ENCODE results near the gene CAMK2G. TPM values are rescaled to one million over a fixed set of nuclear protein-coding genes. Genes with fewer than 3 reads are reported as not detected.
A peak's percentile ranks its signal among the peaks of the same experiment; 100 is the strongest.

The CAMK2G gene
- total RNA-seq, 4 donors from 2014 or later: 48.6 to 67.5 (median 51.7) TPM

DNA sequence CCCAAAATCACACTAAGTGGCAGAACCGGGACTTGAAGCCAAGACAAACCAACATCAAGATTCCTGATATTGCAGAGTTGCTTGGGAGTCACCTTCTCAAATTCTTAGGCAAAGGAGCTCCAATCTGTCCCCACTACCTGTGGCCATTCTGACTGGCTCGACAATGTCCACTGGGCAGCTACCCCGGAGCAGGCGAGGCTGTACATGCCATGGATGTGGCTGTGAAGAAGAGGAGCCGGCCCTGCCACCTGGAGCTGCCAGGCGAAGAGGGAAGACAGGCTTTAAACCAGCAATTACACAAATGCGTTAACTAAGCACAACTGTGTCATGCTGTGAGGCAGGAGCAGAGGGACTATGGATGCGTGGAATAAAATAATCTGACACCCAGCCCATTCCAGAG is 18.1 kb downstream of the CAMK2G start:
- intact Hi-C loops (cut with DNase I; ENCODE audit: low total_unique reads): no loop called here
- peaks cover 0 to 13% of the 10 kb centered on the region in 2 donors for H3K36me3 ChIP-seq
- H3K9me3 ChIP-seq: no peaks in the 10 kb centered on the region
- DNase-seq (no peak), ATAC-seq (no peak)
- H3K27me3 ChIP-seq: no peaks in the 10 kb centered on the region
- TF ChIP-seq POLR2A (IDR thresholded peaks at IDR 0.05): no peak
- TF ChIP-seq, protein P1, sequence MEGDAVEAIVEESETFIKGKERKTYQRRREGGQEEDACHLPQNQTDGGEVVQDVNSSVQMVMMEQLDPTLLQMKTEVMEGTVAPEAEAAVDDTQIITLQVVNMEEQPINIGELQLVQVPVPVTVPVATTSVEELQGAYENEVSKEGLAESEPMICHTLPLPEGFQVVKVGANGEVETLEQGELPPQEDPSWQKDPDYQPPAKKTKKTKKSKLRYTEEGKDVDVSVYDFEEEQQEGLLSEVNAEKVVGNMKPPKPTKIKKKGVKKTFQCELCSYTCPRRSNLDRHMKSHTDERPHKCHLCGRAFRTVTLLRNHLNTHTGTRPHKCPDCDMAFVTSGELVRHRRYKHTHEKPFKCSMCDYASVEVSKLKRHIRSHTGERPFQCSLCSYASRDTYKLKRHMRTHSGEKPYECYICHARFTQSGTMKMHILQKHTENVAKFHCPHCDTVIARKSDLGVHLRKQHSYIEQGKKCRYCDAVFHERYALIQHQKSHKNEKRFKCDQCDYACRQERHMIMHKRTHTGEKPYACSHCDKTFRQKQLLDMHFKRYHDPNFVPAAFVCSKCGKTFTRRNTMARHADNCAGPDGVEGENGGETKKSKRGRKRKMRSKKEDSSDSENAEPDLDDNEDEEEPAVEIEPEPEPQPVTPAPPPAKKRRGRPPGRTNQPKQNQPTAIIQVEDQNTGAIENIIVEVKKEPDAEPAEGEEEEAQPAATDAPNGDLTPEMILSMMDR (IDR thresholded peaks at IDR 0.05 in 4 of 5, conservative IDR thresholded peaks at IDR 0.05 in 1 of 5): no peak
- peaks cover 44 to 49% of the 10 kb centered on the region in 2 donors for H3K4me1 ChIP-seq
- in situ Hi-C loops (cut with MboI; ENCODE audit: low sequenced_read_pairs in 4 of 4): no loop called here
- H3K27ac ChIP-seq: peak overlapping the region in 1 of 4 donors; percentile 16
- no peak overlapping the region for H3K4me3 ChIP-seq

DNA sequence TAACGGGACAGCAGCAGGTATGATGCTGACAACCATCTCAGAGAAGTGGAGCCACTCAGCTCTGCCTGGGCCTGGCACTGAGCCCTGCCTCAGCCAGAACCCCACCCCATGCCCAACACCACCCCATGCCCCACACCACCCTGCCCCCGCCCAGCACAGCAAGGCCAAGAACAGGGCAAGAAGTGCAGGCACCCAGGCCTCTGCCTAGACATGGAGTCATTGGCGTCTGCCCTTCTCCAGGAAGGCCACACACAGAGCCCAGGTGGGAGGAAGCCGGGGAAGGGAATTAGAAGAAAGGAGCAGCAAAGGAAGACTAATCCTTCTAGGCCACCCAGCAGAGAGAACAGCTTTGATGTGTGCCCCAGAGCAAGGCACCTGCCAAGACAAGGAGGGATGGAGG is 18.9 kb downstream of the CAMK2G start:
- DNase-seq (no peak), ATAC-seq (no peak)
- no peak for TF ChIP-seq POLR2A (IDR thresholded peaks at IDR 0.05)
- TF ChIP-seq, protein P1 (IDR thresholded peaks at IDR 0.05 in 4 of 5, conservative IDR thresholded peaks at IDR 0.05 in 1 of 5): no peak
- intact Hi-C loops (cut with DNase I; ENCODE audit: low total_unique reads): no loop called here
- in situ Hi-C loops (cut with MboI; ENCODE audit: low sequenced_read_pairs in 4 of 4): no loop called here
- Histone ChIP-seq H3K27me3 (no peaks in the 10 kb centered on the region), H3K36me3 (peaks cover 0 to 13% of the 10 kb centered on the region in 2 donors), H3K27ac (no peak overlapping the region), H3K4me3 (no peak overlapping the region), H3K4me1 (peaks cover 46 to 53% of the 10 kb centered on the region in 2 donors), H3K9me3 (no peaks in the 10 kb centered on the region)

DNA sequence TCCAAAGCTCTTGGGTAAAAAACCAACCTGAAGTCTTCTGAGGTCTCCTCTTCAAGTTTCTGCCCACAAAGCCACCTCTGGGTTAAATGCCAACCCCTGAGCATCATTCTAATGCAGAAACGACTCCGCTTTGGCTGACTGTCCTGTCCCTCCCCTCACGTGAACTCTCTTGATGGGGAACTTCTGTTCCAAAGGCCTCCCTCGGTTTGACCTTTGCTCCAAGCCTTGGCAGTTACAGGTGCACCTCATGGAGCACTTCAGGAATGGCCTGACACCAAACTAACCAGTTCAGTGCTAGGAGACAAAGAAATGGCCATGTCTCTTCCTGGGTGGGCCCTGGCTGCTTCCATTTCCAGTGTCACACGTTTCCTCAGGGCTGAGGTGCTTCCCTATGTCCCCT is 20.0 kb downstream of the CAMK2G start:
- Histone ChIP-seq H3K27me3 (no peaks in the 10 kb centered on the region), H3K4me3 (no peak overlapping the region), H3K4me1 (peaks cover 43 to 45% of the 10 kb centered on the region in 2 donors), H3K9me3 (no peaks in the 10 kb centered on the region), H3K36me3 (peaks cover 0 to 13% of the 10 kb centered on the region in 2 donors), H3K27ac (no peak overlapping the region)
- in situ Hi-C loops (cut with MboI; ENCODE audit: low sequenced_read_pairs in 4 of 4): no loop called here
- TF ChIP-seq, protein P1 (IDR thresholded peaks at IDR 0.05 in 4 of 5, conservative IDR thresholded peaks at IDR 0.05 in 1 of 5): no peak
- TF ChIP-seq POLR2A (IDR thresholded peaks at IDR 0.05): no peak
- intact Hi-C loops (cut with DNase I; ENCODE audit: low total_unique reads): no loop called here
- ATAC-seq (no peak), DNase-seq (no peak)

DNA sequence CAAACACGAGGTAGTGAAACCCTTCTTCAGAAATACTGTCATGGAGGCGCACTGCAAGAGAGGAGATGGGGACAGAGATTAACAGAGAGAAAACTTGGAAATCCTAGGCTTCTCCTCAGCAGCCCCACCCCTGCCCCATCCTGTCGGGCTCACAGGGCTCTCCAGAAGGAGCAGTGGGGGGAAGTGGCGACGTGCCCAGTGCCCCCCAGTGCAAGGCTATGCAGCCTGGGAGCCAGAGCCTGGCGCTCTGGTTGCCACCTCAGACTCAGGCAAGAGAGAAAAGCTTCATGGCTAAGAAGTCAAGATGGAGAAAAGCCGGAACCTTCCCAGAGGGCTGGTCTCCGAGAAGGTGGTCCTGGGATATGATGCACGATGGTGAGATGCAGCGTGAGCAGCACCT is 21.2 kb downstream of the CAMK2G start:
- H3K27ac ChIP-seq: no peak overlapping the region
- peaks cover 34 to 38% of the 10 kb centered on the region in 2 donors for H3K4me1 ChIP-seq
- no peak for TF ChIP-seq POLR2A (IDR thresholded peaks at IDR 0.05)
- TF ChIP-seq, protein P1 (IDR thresholded peaks at IDR 0.05 in 4 of 5, conservative IDR thresholded peaks at IDR 0.05 in 1 of 5): no peak
- ATAC-seq (no peak), DNase-seq (no peak)
- H3K4me3 ChIP-seq: no peak overlapping the region
- peaks cover 0 to 20% of the 10 kb centered on the region in 2 donors for H3K36me3 ChIP-seq
- in situ Hi-C loops (cut with MboI; ENCODE audit: low sequenced_read_pairs in 4 of 4): no loop called here
- H3K9me3 ChIP-seq: no peaks in the 10 kb centered on the region
- no peaks in the 10 kb centered on the region for H3K27me3 ChIP-seq
- intact Hi-C loops (cut with DNase I; ENCODE audit: low total_unique reads): no loop called here
